ENCODE results near the gene DCUN1D3. TPM values are rescaled to one million over a fixed set of nuclear protein-coding genes. Genes with fewer than 3 reads are reported as not detected.

DCUN1D3 gene
- total and polyA plus RNA-seq, 2 donors (not counting 3 experiments of a cell fraction or from before 2014, with no cell fraction given), result 10.4 to 35.0 TPM

- no peak overlapping the region for H3K4me3 ChIP-seq (replicated peaks in 1 of 3; ENCODE audit: insufficient read depth in 1 of 3, low read depth in 1 of 3, low read length in 3 of 3)
- peaks cover 48% of the 10 kb centered on the region for H3K4me1 ChIP-seq (ENCODE audit: control insufficient read depth, extremely low read depth, insufficient read depth, low read length)
- H3K4me2 ChIP-seq (ENCODE audit: insufficient read depth, low read length), result no peak overlapping the region
- no peak overlapping the region for H3K27ac ChIP-seq (ENCODE audit: insufficient read depth, low read depth, low read length)
- FAIRE-seq, result no peak
- TF ChIP-seq FOS (IDR thresholded peaks at IDR 0.05; ENCODE audit: borderline replicate concordance, insufficient read depth, low read length), result no peak
- TF ChIP-seq POLR2A (IDR thresholded peaks at IDR 0.05; ENCODE audit: low read depth, low read length), result no peak
- no peak for TF ChIP-seq MYC (IDR thresholded peaks at IDR 0.05; ENCODE audit: low read depth, low read length)
- no peaks in the 10 kb centered on the region for H3K27me3 ChIP-seq (ENCODE audit: control insufficient read depth in 2 of 2, insufficient read depth in 2 of 2, low read length in 2 of 2)
- no peak overlapping the region for H3K9ac ChIP-seq (replicated peaks; ENCODE audit: extremely low read depth, insufficient read depth, low read length)
- ChIA-PET POLR2A (interaction anchor here (0.6 kb wide), 1 partner anchor 51 kb away, joined by 4 read pairs; no protein-coding TSS in a partner anchor), CTCF (interaction anchor here (0.7 to 1.4 kb wide), 3 partner anchors 18 to 48 kb away, joined by 4 to 5 read pairs (median 4); no protein-coding TSS in a partner anchor)
- H2AFZ ChIP-seq (ENCODE audit: low read depth, low read length), result no peak overlapping the region
- dilution Hi-C loops (cut with MboI; ENCODE audit: extremely low pct_ligation_motif_present, low sequenced_read_pairs) (no loop called here), intact Hi-C loops (cut with micrococcal nuclease) (no loop called here)
- H3K9me3 ChIP-seq (replicated peaks; ENCODE audit: control insufficient read depth, insufficient read depth, low read length), result no peaks in the 10 kb centered on the region
- H3K79me2 ChIP-seq (ENCODE audit: control insufficient read depth, insufficient read depth, low read length), result peaks cover 92% of the 10 kb centered on the region
- peaks cover 5% of the 10 kb centered on the region for H4K20me1 ChIP-seq (replicated peaks; ENCODE audit: control insufficient read depth, extremely low read depth, insufficient read depth, low read length)
- H3K36me3 ChIP-seq (ENCODE audit: control insufficient read depth in 2 of 2, extremely low read depth in 1 of 2, insufficient read depth in 2 of 2, low read length in 2 of 2), result peaks cover 0 to 1% of the 10 kb centered on the region in 2 experiments
- H3K9me1 ChIP-seq (replicated peaks; ENCODE audit: control insufficient read depth, extremely low read depth, insufficient read depth, low read length), result no peaks in the 10 kb centered on the region
- BruUV-seq (replicated peaks), result no TSS peak
- no peak for DNase-seq (ENCODE audit: low read depth, low spot score)
Measured at GRCh38 chr16:20871941-20872815, 28.0 kb downstream of the DCUN1D3 start.

- peaks cover 57% of the 10 kb centered on the region for H3K4me1 ChIP-seq (ENCODE audit: control insufficient read depth, extremely low read depth, insufficient read depth, low read length)
- H3K9ac ChIP-seq (replicated peaks; ENCODE audit: extremely low read depth, insufficient read depth, low read length), result no peak overlapping the region
- BruUV-seq (replicated peaks), result no TSS peak
- POLR2A ChIA-PET, result no interaction called here
- H3K27me3 ChIP-seq (ENCODE audit: control insufficient read depth in 2 of 2, insufficient read depth in 2 of 2, low read length in 2 of 2), result no peaks in the 10 kb centered on the region
- no peak overlapping the region for H2AFZ ChIP-seq (ENCODE audit: low read depth, low read length)
- CTCF ChIA-PET, result interaction anchor here (1.1 kb wide), 1 partner anchor 21 kb away, joined by 4 read pairs; no protein-coding TSS in a partner anchor
- peaks cover 92% of the 10 kb centered on the region for H3K79me2 ChIP-seq (ENCODE audit: control insufficient read depth, insufficient read depth, low read length)
- no peaks in the 10 kb centered on the region for H3K9me3 ChIP-seq (replicated peaks; ENCODE audit: control insufficient read depth, insufficient read depth, low read length)
- H3K9me1 ChIP-seq (replicated peaks; ENCODE audit: control insufficient read depth, extremely low read depth, insufficient read depth, low read length), result no peaks in the 10 kb centered on the region
- H3K4me3 ChIP-seq (replicated peaks in 1 of 3; ENCODE audit: insufficient read depth in 1 of 3, low read depth in 1 of 3, low read length in 3 of 3), result no peak overlapping the region
- dilution Hi-C loops (cut with MboI; ENCODE audit: extremely low pct_ligation_motif_present, low sequenced_read_pairs), result no loop called here
- no peaks in the 10 kb centered on the region for H3K36me3 ChIP-seq (ENCODE audit: control insufficient read depth in 2 of 2, extremely low read depth in 1 of 2, insufficient read depth in 2 of 2, low read length in 2 of 2)
- H3K27ac ChIP-seq (ENCODE audit: insufficient read depth, low read depth, low read length), result no peak overlapping the region
- DNase-seq (ENCODE audit: low read depth, low spot score), result no peak
- intact Hi-C loops (cut with micrococcal nuclease), result no loop called here
- H4K20me1 ChIP-seq (replicated peaks; ENCODE audit: control insufficient read depth, extremely low read depth, insufficient read depth, low read length), result peaks cover 5% of the 10 kb centered on the region
- TF ChIP-seq POLR2AphosphoS5 (IDR thresholded peaks at IDR 0.05; ENCODE audit: insufficient read depth, low read depth, low read length), result no peak
- no peak for TF ChIP-seq GATA2 (IDR thresholded peaks at IDR 0.05; ENCODE audit: insufficient read depth, insufficient read length, low read depth, low read length)
- no peak for TF ChIP-seq MAX (IDR thresholded peaks at IDR 0.05; ENCODE audit: insufficient read depth, insufficient read length)
- no peak for TF ChIP-seq CTCF (IDR thresholded peaks at IDR 0.05; ENCODE audit: extremely low read depth in 1 of 2, insufficient read depth in 1 of 2, low read depth in 1 of 2, low read length in 2 of 2)
- no peak for TF ChIP-seq EZH2 (IDR thresholded peaks at IDR 0.05; ENCODE audit: borderline replicate concordance, low read depth, low read length, severe bottlenecking)
- TF ChIP-seq JUN (IDR thresholded peaks at IDR 0.05; ENCODE audit: borderline replicate concordance, insufficient read depth, insufficient read length, low read depth), result no peak
- TF ChIP-seq FOS (IDR thresholded peaks at IDR 0.05; ENCODE audit: borderline replicate concordance, insufficient read depth, low read length), result no peak
- TF ChIP-seq MYC (IDR thresholded peaks at IDR 0.05; ENCODE audit: low read depth, low read length), result no peak
- no peak for TF ChIP-seq POLR2A (IDR thresholded peaks at IDR 0.05; ENCODE audit: low read depth, low read length)
- FAIRE-seq, result no peak
- no peak overlapping the region for H3K4me2 ChIP-seq (ENCODE audit: insufficient read depth, low read length)
Measured at GRCh38 chr16:20871258-20871657, 28.9 kb downstream of the DCUN1D3 start.

Measured in endothelial cell of umbilical vein (primary cell).